DOHH2 (cell line): ENCODE measurements around the gene P2RY6.

Experiments used
- H3F3A ChIP-seq: fragments of 200-600 bp; sonication (generic), shearing (Covaris generic); 2 replicates; pipeline ENCODE4 v1.6.0; 2016; ENCODE audit warnings: antibody characterized with exemption, mild to moderate bottlenecking; ENCODE audit not compliant: control insufficient read depth, insufficient read depth
- H3K27ac ChIP-seq: fragments of 200-600 bp; sonication (generic); 2 replicates; pipeline ENCODE4 v1.5.1; 2014; ENCODE audit warnings: low read depth, mild to moderate bottlenecking, low read length, moderate library complexity
- H3K27me3 ChIP-seq: fragments of 200-600 bp; sonication (generic); 2 replicates; pipeline ENCODE4 v1.6.1; 2014; ENCODE audit warnings: mild to moderate bottlenecking, low read length, mixed read lengths; ENCODE audit not compliant: control insufficient read depth
- H3K36me3 ChIP-seq: fragments of 200-600 bp; sonication (generic); 2 replicates; pipeline ENCODE4 v1.6.1; 2014; ENCODE audit warnings: mild to moderate bottlenecking, low read length, moderate library complexity, mixed read lengths; ENCODE audit not compliant: control insufficient read depth
- H3K4me1 ChIP-seq: fragments of 200-600 bp; sonication (generic); 2 replicates; pipeline ENCODE4 v1.6.1; 2014; ENCODE audit warnings: mild to moderate bottlenecking, low read length, mixed read lengths; ENCODE audit not compliant: control insufficient read depth
- H3K4me2 ChIP-seq: fragments of 200-600 bp; sonication (generic); 2 replicates; pipeline ENCODE4 v1.6.0; 2014; ENCODE audit warnings: mild to moderate bottlenecking, low read length, moderate library complexity
- H3K4me3 ChIP-seq: fragments of 200-600 bp; sonication (generic); 2 replicates; pipeline ENCODE4 v1.5.1; 2014; ENCODE audit warnings: mild to moderate bottlenecking, low read length, mixed read lengths
- H3K79me2 ChIP-seq: fragments of 200-600 bp; sonication (generic); 2 replicates; pipeline ENCODE4 v1.6.1; 2014; ENCODE audit warnings: mild to moderate bottlenecking, low read length, mixed read lengths; ENCODE audit not compliant: control insufficient read depth
- H3K9me2 ChIP-seq: fragments of 200-600 bp; sonication (generic); replicated peaks from 2 replicates; pipeline ENCODE4 v1.6.1; 2014; ENCODE audit warnings: mild to moderate bottlenecking, low read length, mixed read lengths; ENCODE audit not compliant: control insufficient read depth
- H3K9me3 ChIP-seq: fragments of 200-600 bp; sonication (generic); 2 replicates; pipeline ENCODE4 v1.6.1; 2014; ENCODE audit warnings: antibody characterized with exemption, low read length, mixed read lengths; ENCODE audit not compliant: control insufficient read depth, insufficient read depth
- H4K20me1 ChIP-seq: fragments of 200-600 bp; sonication (generic); 2 replicates; pipeline ENCODE4 v1.6.0; 2014; ENCODE audit warnings: low read depth, mild to moderate bottlenecking, antibody characterized with exemption, low read length, moderate library complexity; ENCODE audit not compliant: control insufficient read depth, insufficient read depth
- CTCF ChIP-seq: fragments of 200-600 bp; sonication (generic); IDR thresholded peaks from one replicate; pipeline ENCODE4 v1.5.1; 2014; ENCODE audit warnings: antibody characterized with exemption, mild to moderate bottlenecking, low read depth, low read length; ENCODE audit not compliant: poor library complexity, severe bottlenecking
- EZH2phosphoT487 ChIP-seq: fragments of 200-600 bp; sonication (generic); IDR thresholded peaks from 2 replicates; pipeline ENCODE4 v1.6.1; 2017; ENCODE audit warnings: borderline replicate concordance, mild to moderate bottlenecking, antibody characterized with exemption, low read length, moderate library complexity, mixed read lengths

P2RY6 gene

DNA sequence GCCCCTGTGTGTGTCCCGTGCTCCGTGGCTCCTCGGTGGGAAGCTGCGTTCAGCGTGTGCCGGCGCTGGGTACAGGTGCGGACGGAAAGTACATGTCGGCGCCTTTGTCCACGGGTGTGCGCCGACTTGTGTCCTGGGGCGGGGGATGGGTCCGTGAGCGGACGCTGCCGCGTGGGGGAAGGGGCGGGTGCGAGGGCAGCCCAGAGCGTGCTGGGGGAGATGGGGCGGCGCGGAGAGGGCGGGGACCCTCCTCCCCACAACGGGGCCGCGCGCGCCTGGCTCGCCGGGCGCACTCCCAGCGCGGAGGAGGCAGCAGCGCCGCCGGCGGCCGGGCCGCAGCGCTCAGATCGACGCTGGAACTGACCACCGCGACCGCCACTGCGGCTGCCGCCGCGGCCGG is 70.5 kb downstream of the P2RY6 start:
- no peaks in the 10 kb centered on the region for H3K9me3 ChIP-seq
- H3K9me2 ChIP-seq = no peaks in the 10 kb centered on the region
- H3F3A ChIP-seq = no peaks in the 10 kb centered on the region
- H3K27me3 ChIP-seq = no peaks in the 10 kb centered on the region; the same call in 1 of the 2 replicates
- no peaks in the 10 kb centered on the region for H3K79me2 ChIP-seq
- no peak overlapping the region for H3K4me2 ChIP-seq
- H4K20me1 ChIP-seq = no peaks in the 10 kb centered on the region
- H3K4me1 ChIP-seq = no peaks in the 10 kb centered on the region
- no peaks in the 10 kb centered on the region for H3K36me3 ChIP-seq
- H3K4me3 ChIP-seq = no peak overlapping the region
- no peak overlapping the region for H3K27ac ChIP-seq
- TF ChIP-seq EZH2phosphoT487 (no peak), CTCF (no peak)

DNA sequence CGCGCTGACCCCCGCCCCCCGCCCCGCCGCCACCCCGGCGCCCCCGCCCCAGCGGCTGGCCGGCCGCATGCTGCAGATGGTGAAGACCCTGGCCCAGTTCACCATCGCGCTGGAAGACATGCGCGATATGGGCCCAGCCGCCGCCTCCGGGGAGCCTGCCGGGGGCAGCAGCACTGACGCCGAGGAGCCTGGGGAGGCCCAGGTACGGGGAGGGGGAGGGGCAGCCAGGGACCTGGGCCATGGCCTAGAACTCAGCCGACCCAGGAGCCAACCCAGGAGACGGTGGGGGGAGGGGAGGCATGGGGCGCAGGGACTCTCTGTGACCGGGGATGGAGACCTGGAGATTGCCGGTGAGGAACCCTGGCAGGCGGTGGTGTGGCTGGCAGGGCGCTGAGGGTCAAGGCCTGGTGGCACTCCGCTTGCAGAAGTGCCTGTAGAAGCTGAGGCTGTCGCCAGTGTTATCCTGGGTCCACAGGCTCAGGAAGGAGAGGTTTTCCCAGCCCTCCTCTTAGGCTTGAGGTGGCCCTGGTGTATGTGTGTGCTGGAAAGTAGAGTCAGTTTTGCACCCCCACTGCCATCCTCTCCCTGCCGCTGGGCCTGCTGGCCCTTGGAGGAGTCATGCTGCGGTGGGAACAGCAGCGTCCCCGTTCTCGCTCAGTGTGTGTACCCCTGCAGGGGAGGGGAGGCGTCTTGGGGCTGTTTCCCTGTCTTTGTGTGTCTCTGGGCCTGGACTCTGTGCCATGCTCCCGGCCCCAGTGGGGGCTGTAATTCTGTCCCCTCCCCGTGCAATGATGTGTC is 71.1 kb downstream of the P2RY6 start:
- Histone ChIP-seq H4K20me1 (no peaks in the 10 kb centered on the region), H3K27me3 (no peaks in the 10 kb centered on the region; the same call in 1 of the 2 replicates), H3K79me2 (no peaks in the 10 kb centered on the region), H3K27ac (no peak overlapping the region), H3K4me3 (no peak overlapping the region), H3K9me3 (no peaks in the 10 kb centered on the region), H3F3A (no peaks in the 10 kb centered on the region), H3K36me3 (no peaks in the 10 kb centered on the region), H3K4me1 (no peaks in the 10 kb centered on the region), H3K9me2 (no peaks in the 10 kb centered on the region), H3K4me2 (no peak overlapping the region)
- TF ChIP-seq EZH2phosphoT487 (no peak), CTCF (no peak)

GRCh38 chr11:73344191-73344607 is 72.1 kb downstream of the P2RY6 start:
- H3K79me2 ChIP-seq = no peaks in the 10 kb centered on the region

More at GRCh38 chr11:73344191-73344607, 72.1 kb downstream of the P2RY6 start:
- Histone ChIP-seq H3K9me2 (no peaks in the 10 kb centered on the region), H3K36me3 (no peaks in the 10 kb centered on the region), H3K4me1 (no peaks in the 10 kb centered on the region), H3F3A (no peaks in the 10 kb centered on the region), H3K9me3 (no peaks in the 10 kb centered on the region), H3K4me2 (no peak overlapping the region), H3K4me3 (no peak overlapping the region), H3K27me3 (peaks cover 3% of the 10 kb centered on the region; the same call in 1 of the 2 replicates), H3K27ac (no peak overlapping the region), H4K20me1 (no peaks in the 10 kb centered on the region)
- TF ChIP-seq CTCF (no peak), EZH2phosphoT487 (no peak)
